A549 (cell line): ENCODE data around the gene ACO2. TPM values are rescaled to one million over a fixed set of nuclear protein-coding genes. Genes with fewer than 3 reads are reported as not detected.

ENCODE experiments used
- ATAC-seq, 2 experiments: fragments of 200-7000 bp in 1 of 2; fragments of >200 bp in 1 of 2; cut with Nextera tagmentation in 1 of 2; cut with Tn5 transposase in 1 of 2; 3 replicates each; pipeline versions ENCODE4 v1.8.0 to v1.9.1; 2018 to 2020; ENCODE audit warnings: mild to moderate bottlenecking in 1 of 2, moderate library complexity in 1 of 2
- CTCF ChIA-PET: fragments of 300-600 bp; sonication (Branson Sonifier 250); formaldehyde crosslinking; extraction: SDS; loops from one replicate; lab custom pipeline; 2021; ENCODE audit warnings: antibody characterized with exemption, inconsistent platforms; lab: Yijun Ruan, JAX
- POLR2A ChIA-PET: fragments of 350-600 bp; formaldehyde crosslinking; extraction: SDS; loops from one replicate; lab custom pipeline; 2021; ENCODE audit warnings: antibody characterized with exemption, inconsistent platforms; lab: Yijun Ruan, JAX
- DNase-seq, 2 experiments: peaks; one replicate each; pipeline versions ENCODE4 v3.0.0 to v3.0.0-alpha.2; 2011 to 2016; ENCODE audit warnings: low read depth in 1 of 2, low spot score in 1 of 2
- FAIRE-seq: peaks from 2 replicates; lab custom pipeline; 2011; peaks lifted over from hg19 to GRCh38; lab: Jason Lieb, UNC
- H3K27ac ChIP-seq, 2 experiments: fragments of >200 bp; sonication (Bioruptor Twin); formaldehyde crosslinking; 3 replicates each; pipeline ENCODE4 v1.5.1; 2016 to 2017
- H3K4me1 ChIP-seq: fragments of >200 bp; sonication (Bioruptor Twin); formaldehyde crosslinking; 3 replicates; pipeline ENCODE4 v1.6.1; 2016
- H3K4me2 ChIP-seq: fragments of >200 bp; sonication (Bioruptor Twin); formaldehyde crosslinking; 3 replicates; pipeline ENCODE4 v1.6.1; 2016
- H3K4me3 ChIP-seq: fragments of >200 bp; sonication (Bioruptor Twin); formaldehyde crosslinking; 3 replicates; pipeline ENCODE4 v1.5.1; 2016
- H3K9me3 ChIP-seq: fragments of >200 bp; sonication (Bioruptor Twin); formaldehyde crosslinking; 3 replicates; pipeline ENCODE4 v1.6.1; 2016
- CBX2 ChIP-seq: fragments of 200-600 bp; sonication (generic); IDR thresholded peaks from 2 replicates; pipeline ENCODE4 v1.6.1; 2016; ENCODE audit warnings: low read depth, mild to moderate bottlenecking, borderline replicate concordance
- EHF ChIP-seq: fragments of 250-450 bp; sonication (Bioruptor Pico); IDR thresholded peaks from 2 replicates; pipeline ENCODE4 v1.5.0; 2020; ENCODE audit warnings: mild to moderate bottlenecking
- ESRRA ChIP-seq: fragments of 150-350 bp; IDR thresholded peaks from 2 replicates; pipeline ENCODE4 v1.6.1; 2014; ENCODE audit warnings: mild to moderate bottlenecking, low read length, borderline replicate concordance
- FOXS1 ChIP-seq: fragments of 250-450 bp; sonication (Bioruptor Pico); IDR thresholded peaks from 2 replicates; pipeline ENCODE4 v1.5.0; 2020; ENCODE audit warnings: mild to moderate bottlenecking, moderate library complexity
- HOXA7 ChIP-seq: fragments of 250-450 bp; sonication (Bioruptor Pico); IDR thresholded peaks from 2 replicates; pipeline ENCODE4 v1.5.0; 2020; ENCODE audit warnings: mild to moderate bottlenecking, moderate library complexity
- HOXB5 ChIP-seq: fragments of 250-450 bp; sonication (Bioruptor Pico); IDR thresholded peaks from 2 replicates; pipeline ENCODE4 v1.5.0; 2020; ENCODE audit warnings: mild to moderate bottlenecking, moderate library complexity
- JUNB ChIP-seq: fragments of >200 bp; sonication (Bioruptor Twin); formaldehyde crosslinking; IDR thresholded peaks from 2 replicates; pipeline ENCODE4 v1.6.1; 2016
- PHF8 ChIP-seq: fragments of 200-600 bp; sonication (generic); IDR thresholded peaks from 2 replicates; pipeline ENCODE4 v1.6.1; 2016; ENCODE audit warnings: low read depth, mild to moderate bottlenecking, antibody characterized with exemption, moderate library complexity, borderline replicate concordance
- POLR2A ChIP-seq: IDR thresholded peaks from 2 replicates; pipeline ENCODE4 v1.6.1; 2012; ENCODE audit warnings: mild to moderate bottlenecking, low read length
- RARB ChIP-seq: fragments of 250-450 bp; sonication (Bioruptor Pico); IDR thresholded peaks from 2 replicates; pipeline ENCODE4 v1.8.0; 2021; ENCODE audit warnings: mild to moderate bottlenecking, moderate library complexity
- RCOR1 ChIP-seq: fragments of 150-350 bp; IDR thresholded peaks from 2 replicates; pipeline ENCODE4 v1.6.1; 2014; ENCODE audit warnings: antibody characterized with exemption, low read length, low read depth
- SMC3 ChIP-seq: fragments of >200 bp; sonication (Bioruptor Twin); formaldehyde crosslinking; IDR thresholded peaks from 3 replicates; pipeline ENCODE4 v1.6.1; 2018; ENCODE audit warnings: inconsistent platforms
- SREBF2 ChIP-seq: fragments of 450-650 bp; IDR thresholded peaks from 2 replicates; pipeline ENCODE4 v1.6.1; 2014; ENCODE audit warnings: mild to moderate bottlenecking, moderate library complexity
- TFCP2L1 ChIP-seq: fragments of 250-450 bp; sonication (Bioruptor Pico); IDR thresholded peaks from 2 replicates; pipeline ENCODE4 v1.5.0; 2021; ENCODE audit warnings: mild to moderate bottlenecking
- TP53 ChIP-seq: fragments of 250-450 bp; sonication (Bioruptor Pico); IDR thresholded peaks from 2 replicates; pipeline ENCODE4 v1.5.0; 2021; ENCODE audit warnings: mild to moderate bottlenecking, moderate library complexity
- ZC3H11A ChIP-seq: fragments of 450-650 bp; IDR thresholded peaks from 2 replicates; pipeline ENCODE4 v1.6.1; 2014; ENCODE audit warnings: antibody characterized with exemption, mild to moderate bottlenecking
- ZSCAN20 ChIP-seq: fragments of 250-450 bp; sonication (Bioruptor Pico); IDR thresholded peaks from 2 replicates; pipeline ENCODE4 v1.8.0; 2022; ENCODE audit warnings: mild to moderate bottlenecking, moderate library complexity
- WGBS: methylation state at CpG from one replicate; pipeline ENCODE4 v1.1.6; 2017; ENCODE audit errors: missing lambda C conversion rate; 5-methylcytosine and 5-hydroxymethylcytosine counted together
- polyA plus RNA-seq, 4 experiments: library from polyadenylated mRNA; depleted of rRNA in 3 of 4; stranded (reverse); fragments of >200 nt; fragmentation: RNase III in 1 of 4; extraction: RNeasy Plus Mini Kit Qiagen cat#74134 plus additional on column Dnase treatment in 1 of 4; gene quantifications; 2 replicates in 3 of 4; 3 replicates in 1 of 4; pipeline ENCODE4 v1.2.3, GENCODE V29; 2011 to 2017
- TF ChIP-seq, protein P1 (sequence below): fragments of 250-450 bp; sonication (Bioruptor Pico); IDR thresholded peaks from 2 replicates; pipeline ENCODE4 v1.5.0; 2021; ENCODE audit warnings: mild to moderate bottlenecking, moderate library complexity, borderline replicate concordance
- TF ChIP-seq, protein P2 (sequence below): fragments of 250-450 bp; sonication (Bioruptor Pico); IDR thresholded peaks from 2 replicates; pipeline ENCODE4 v1.5.0; 2020; ENCODE audit warnings: low read depth, mild to moderate bottlenecking, moderate library complexity
- TF ChIP-seq, protein P3 (sequence below): IDR thresholded peaks from 2 replicates; pipeline ENCODE4 v1.6.1; 2012
- TF ChIP-seq, protein P4 (sequence below): fragments of 450-650 bp; IDR thresholded peaks from 2 replicates; pipeline ENCODE4 v1.6.1; 2014; ENCODE audit warnings: antibody characterized with exemption
- TF ChIP-seq, protein P5 (sequence below): fragments of >200 bp; sonication (Bioruptor Twin); formaldehyde crosslinking; IDR thresholded peaks from 3 replicates; pipeline ENCODE4 v1.5.1; 2016

Gene ACO2
- polyA plus RNA-seq, 2 of the 4 experiments (the other 2 are of a cell fraction): 30.7 to 43.7 TPM

DNA sequence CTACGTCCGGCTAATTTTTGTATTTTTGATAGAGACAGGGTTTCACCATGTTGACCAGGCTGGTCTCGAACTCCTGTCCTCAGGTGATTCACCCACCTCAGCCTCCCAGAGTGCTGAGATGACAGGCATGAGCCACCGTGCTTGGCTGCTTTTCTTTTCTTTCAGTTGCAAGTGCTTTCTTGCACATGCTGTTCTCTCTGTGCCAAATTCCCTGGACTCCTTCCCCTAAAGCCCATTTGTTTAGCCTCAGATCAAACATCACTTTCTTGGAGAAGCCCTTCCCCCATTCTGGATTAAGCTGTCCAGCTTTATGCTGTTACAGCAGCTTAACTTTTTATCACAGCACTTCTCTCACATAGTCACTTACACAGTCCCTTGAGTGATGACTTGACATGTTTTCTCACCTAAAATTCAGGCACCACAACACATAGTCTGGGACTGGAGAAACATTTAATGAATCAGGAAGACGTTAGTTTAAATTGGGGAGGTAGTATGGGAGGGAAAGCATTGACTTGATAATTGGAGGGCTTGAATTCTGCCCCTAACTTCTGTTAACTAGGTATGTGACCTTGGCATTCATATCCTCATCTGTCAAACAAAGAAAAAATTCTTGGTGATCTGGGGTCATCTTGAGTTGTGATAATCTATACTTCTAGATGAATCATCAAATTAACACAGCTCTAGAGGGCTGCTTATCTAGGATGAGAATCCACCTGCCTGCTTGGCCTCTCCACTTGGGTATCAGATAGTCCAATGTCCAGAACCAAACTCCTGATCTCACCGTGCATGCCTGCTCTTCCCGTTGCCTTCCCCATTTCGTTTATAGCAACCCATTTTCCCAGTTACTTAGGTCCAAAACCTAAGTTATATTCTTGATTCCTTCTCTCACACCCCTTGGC is 18.4 kb downstream of the ACO2 start:
- FAIRE-seq: no peak
- CTCF ChIA-PET: interaction anchor here (0.6 kb wide), 1 partner anchor 59 kb away, joined by 3 read pairs; no protein-coding TSS in a partner anchor
- no peak for DNase-seq

DNA sequence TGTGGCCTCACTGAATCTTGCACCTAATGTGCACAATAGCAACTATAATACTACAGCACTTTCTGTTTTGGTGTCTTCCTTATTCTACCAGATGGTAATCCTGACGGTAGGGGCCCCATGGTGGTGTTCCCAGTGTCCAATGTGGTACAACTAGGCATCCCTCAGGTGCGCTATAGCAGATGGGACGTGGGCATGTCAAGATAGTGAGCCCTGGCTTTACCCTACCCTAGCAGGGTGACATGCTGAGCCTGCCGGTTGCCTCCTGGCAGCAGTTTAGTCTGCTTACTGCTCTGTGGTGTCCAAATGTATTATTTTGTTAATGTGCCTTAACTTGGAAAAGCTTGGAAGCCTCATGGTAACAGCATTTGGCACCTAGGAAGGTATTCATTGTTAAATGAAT is 19.2 kb downstream of the ACO2 start:
- ATAC-seq (no peak), FAIRE-seq (no peak), DNase-seq (no peak)
- WGBS: 89% methylated on average over 4 of the region's 4 CpGs
- no peak overlapping the region for H3K4me2 ChIP-seq
- TF ChIP-seq ZSCAN20 (CRISPR knock-in tag) (no peak), EHF (CRISPR knock-in tag) (no peak), FOXS1 (CRISPR knock-in tag) (no peak)
- TF ChIP-seq, all 56 proteins: peak for 0
- POLR2A ChIA-PET: no interaction called here
- H3K4me3 ChIP-seq: no peak overlapping the region
- CTCF ChIA-PET: interaction anchor here (0.5 to 1.5 kb wide), 3 partner anchors 30 to 84 kb away, joined by 3 to 8 read pairs (median 3); no protein-coding TSS in a partner anchor
- no peak overlapping the region for H3K27ac ChIP-seq
- no peaks in the 10 kb centered on the region for H3K4me1 ChIP-seq
- H3K9me3 ChIP-seq: no peaks in the 10 kb centered on the region

More for the DNA sequence above, 18.4 kb downstream of the ACO2 start:
- 87% methylated on average over 8 of the region's 8 CpGs for WGBS
- no peak for ATAC-seq
- no peak overlapping the region for H3K4me3 ChIP-seq
- no peaks in the 10 kb centered on the region for H3K9me3 ChIP-seq
- POLR2A ChIA-PET: no interaction called here
- no peak overlapping the region for H3K4me2 ChIP-seq
- H3K27ac ChIP-seq: no peak overlapping the region
- no peaks in the 10 kb centered on the region for H3K4me1 ChIP-seq
- TF ChIP-seq, protein P1, sequence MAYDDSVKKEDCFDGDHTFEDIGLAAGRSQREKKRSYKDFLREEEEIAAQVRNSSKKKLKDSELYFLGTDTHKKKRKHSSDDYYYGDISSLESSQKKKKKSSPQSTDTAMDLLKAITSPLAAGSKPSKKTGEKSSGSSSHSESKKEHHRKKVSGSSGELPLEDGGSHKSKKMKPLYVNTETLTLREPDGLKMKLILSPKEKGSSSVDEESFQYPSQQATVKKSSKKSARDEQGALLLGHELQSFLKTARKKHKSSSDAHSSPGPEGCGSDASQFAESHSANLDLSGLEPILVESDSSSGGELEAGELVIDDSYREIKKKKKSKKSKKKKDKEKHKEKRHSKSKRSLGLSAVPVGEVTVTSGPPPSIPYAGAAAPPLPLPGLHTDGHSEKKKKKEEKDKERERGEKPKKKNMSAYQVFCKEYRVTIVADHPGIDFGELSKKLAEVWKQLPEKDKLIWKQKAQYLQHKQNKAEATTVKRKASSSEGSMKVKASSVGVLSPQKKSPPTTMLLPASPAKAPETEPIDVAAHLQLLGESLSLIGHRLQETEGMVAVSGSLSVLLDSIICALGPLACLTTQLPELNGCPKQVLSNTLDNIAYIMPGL (CRISPR knock-in tag): no peak
- TF ChIP-seq SMC3 (no peak), HOXA7 (no peak), POLR2A (no peak), TFCP2L1 (CRISPR knock-in tag) (no peak), PHF8 (no peak), JUNB (no peak)
- TF ChIP-seq, protein P2, sequence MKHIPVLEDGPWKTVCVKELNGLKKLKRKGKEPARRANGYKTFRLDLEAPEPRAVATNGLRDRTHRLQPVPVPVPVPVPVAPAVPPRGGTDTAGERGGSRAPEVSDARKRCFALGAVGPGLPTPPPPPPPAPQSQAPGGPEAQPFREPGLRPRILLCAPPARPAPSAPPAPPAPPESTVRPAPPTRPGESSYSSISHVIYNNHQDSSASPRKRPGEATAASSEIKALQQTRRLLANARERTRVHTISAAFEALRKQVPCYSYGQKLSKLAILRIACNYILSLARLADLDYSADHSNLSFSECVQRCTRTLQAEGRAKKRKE (CRISPR knock-in tag): no peak

DNA sequence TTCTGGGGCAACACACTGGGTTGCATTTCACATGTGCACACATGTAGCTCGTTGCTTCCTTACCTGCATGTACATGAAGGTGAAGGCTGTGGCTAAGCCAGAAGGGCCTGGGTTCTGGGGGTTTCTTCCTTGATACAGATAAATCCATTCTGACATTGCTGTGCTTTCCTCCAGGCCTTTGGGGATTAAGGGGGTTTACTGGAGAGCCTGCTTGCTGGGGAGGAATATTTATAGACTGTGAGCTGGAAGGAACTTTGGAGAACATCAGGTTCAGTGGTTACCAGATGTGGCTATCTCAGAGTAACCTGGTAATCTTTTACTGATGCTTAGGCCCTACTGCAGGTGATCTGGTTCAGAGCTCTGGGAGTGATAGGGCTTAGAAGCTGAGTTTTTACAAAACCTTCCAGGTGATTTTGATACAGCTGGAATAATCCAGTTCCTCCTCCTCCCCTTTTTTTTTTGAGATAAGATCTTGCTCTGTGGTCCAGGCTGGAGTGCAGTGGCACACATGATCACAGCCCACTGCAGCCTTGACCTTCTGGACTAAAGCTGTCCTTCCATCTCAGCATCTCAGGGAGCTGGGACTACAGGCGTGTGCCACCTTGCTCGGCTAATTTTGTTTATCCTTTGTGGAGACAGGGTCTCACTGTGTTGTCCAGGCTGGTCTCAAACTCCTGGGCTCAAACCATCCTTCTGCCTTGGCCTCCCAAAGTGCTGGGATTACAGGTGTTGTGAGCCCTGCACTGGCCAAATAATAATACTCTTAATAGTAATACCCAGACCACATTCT is 19.9 kb downstream of the ACO2 start:
- TF ChIP-seq TP53: no peak
- TF ChIP-seq, protein P3, sequence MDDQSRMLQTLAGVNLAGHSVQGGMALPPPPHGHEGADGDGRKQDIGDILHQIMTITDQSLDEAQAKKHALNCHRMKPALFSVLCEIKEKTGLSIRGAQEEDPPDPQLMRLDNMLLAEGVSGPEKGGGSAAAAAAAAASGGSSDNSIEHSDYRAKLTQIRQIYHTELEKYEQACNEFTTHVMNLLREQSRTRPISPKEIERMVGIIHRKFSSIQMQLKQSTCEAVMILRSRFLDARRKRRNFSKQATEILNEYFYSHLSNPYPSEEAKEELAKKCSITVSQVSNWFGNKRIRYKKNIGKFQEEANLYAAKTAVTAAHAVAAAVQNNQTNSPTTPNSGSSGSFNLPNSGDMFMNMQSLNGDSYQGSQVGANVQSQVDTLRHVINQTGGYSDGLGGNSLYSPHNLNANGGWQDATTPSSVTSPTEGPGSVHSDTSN: no peak
- no peak for TF ChIP-seq JUNB
- TF ChIP-seq, protein P4, sequence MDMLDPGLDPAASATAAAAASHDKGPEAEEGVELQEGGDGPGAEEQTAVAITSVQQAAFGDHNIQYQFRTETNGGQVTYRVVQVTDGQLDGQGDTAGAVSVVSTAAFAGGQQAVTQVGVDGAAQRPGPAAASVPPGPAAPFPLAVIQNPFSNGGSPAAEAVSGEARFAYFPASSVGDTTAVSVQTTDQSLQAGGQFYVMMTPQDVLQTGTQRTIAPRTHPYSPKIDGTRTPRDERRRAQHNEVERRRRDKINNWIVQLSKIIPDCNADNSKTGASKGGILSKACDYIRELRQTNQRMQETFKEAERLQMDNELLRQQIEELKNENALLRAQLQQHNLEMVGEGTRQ: no peak
- TF ChIP-seq ZC3H11A: no peak
- no peak for TF ChIP-seq RCOR1
- TF ChIP-seq SMC3: no peak
- TF ChIP-seq, protein P5, sequence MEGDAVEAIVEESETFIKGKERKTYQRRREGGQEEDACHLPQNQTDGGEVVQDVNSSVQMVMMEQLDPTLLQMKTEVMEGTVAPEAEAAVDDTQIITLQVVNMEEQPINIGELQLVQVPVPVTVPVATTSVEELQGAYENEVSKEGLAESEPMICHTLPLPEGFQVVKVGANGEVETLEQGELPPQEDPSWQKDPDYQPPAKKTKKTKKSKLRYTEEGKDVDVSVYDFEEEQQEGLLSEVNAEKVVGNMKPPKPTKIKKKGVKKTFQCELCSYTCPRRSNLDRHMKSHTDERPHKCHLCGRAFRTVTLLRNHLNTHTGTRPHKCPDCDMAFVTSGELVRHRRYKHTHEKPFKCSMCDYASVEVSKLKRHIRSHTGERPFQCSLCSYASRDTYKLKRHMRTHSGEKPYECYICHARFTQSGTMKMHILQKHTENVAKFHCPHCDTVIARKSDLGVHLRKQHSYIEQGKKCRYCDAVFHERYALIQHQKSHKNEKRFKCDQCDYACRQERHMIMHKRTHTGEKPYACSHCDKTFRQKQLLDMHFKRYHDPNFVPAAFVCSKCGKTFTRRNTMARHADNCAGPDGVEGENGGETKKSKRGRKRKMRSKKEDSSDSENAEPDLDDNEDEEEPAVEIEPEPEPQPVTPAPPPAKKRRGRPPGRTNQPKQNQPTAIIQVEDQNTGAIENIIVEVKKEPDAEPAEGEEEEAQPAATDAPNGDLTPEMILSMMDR: no peak
- no peak for TF ChIP-seq RARB
- no peak for TF ChIP-seq HOXB5
- no peak for TF ChIP-seq ESRRA
- TF ChIP-seq, protein P1 (CRISPR knock-in tag): no peak
- TF ChIP-seq SREBF2: no peak
- no peak for TF ChIP-seq CBX2
- no peaks in the 10 kb centered on the region for H3K9me3 ChIP-seq
- ChIA-PET POLR2A (no interaction called here), CTCF (interaction anchor here (0.6 to 1.5 kb wide), 5 partner anchors 12 to 85 kb away, joined by 3 to 8 read pairs (median 3); no protein-coding TSS in a partner anchor)
- H3K4me3 ChIP-seq: no peak overlapping the region
- FAIRE-seq: no peak
- no peaks in the 10 kb centered on the region for H3K4me1 ChIP-seq
- H3K27ac ChIP-seq: no peak overlapping the region
- no peak for ATAC-seq
- no peak overlapping the region for H3K4me2 ChIP-seq
- DNase-seq: no peak
- WGBS: 92% methylated on average over 2 of the region's 3 CpGs
